PFSK-1 (cell line): ENCODE measurements around the gene DAAM1.

Experiments
- FOXP2 ChIP-seq: optimal IDR thresholded peaks from 2 replicates; pipeline ENCODE3; 2011; ENCODE audit warnings: borderline replicate concordance, control low read depth, inconsistent platforms; ENCODE audit not compliant: insufficient read depth; ENCODE audit errors: extremely low read length, extremely low read depth
- POLR2AphosphoS5 ChIP-seq: IDR thresholded peaks from 2 replicates; pipeline ENCODE4 v1.6.1; 2012; ENCODE audit warnings: low read depth, mild to moderate bottlenecking, control low read depth, low read length, moderate library complexity
- REST ChIP-seq, 2 experiments: IDR thresholded peaks; 2 replicates each; pipeline versions ENCODE4 v1.6.1 to v1.8.0; 2011 to 2012; ENCODE audit warnings: low read depth in 2 of 2, low read length in 2 of 2, control low read depth in 1 of 2, inconsistent platforms in 1 of 2, mild to moderate bottlenecking in 1 of 2, moderate library complexity in 1 of 2; ENCODE audit not compliant: insufficient read depth in 1 of 2
- SIN3A ChIP-seq: IDR thresholded peaks from 2 replicates; pipeline ENCODE4 v1.6.1; 2012; ENCODE audit warnings: mild to moderate bottlenecking, low read length, moderate library complexity, borderline replicate concordance; ENCODE audit not compliant: insufficient read depth
- TAF1 ChIP-seq: IDR thresholded peaks from 2 replicates; pipeline ENCODE4 v1.6.1; 2012; ENCODE audit warnings: low read length, control low read depth, borderline replicate concordance; ENCODE audit not compliant: insufficient read depth

The DAAM1 gene

GRCh38 chr14:59292921-59293534, 104.6 kb downstream of the DAAM1 start:
- TF ChIP-seq TAF1: no peak
- TF ChIP-seq POLR2AphosphoS5: no peak
- no peak for TF ChIP-seq FOXP2
- TF ChIP-seq SIN3A: no peak
- TF ChIP-seq REST (IDR thresholded peaks at IDR 0.05; ENCODE audit: insufficient read depth in 1 of 2, low read depth in 2 of 2, low read length in 2 of 2): no peak

GRCh38 chr14:59293935-59294661, 105.6 kb downstream of the DAAM1 start:
- TF ChIP-seq POLR2AphosphoS5 (no peak), TAF1 (no peak)

- no peak for TF ChIP-seq TAF1
- no peak for TF ChIP-seq FOXP2
- TF ChIP-seq POLR2AphosphoS5: no peak
- TF ChIP-seq REST (IDR thresholded peaks at IDR 0.05; ENCODE audit: insufficient read depth in 1 of 2, low read depth in 2 of 2, low read length in 2 of 2): no peak
- TF ChIP-seq SIN3A: no peak
Measured at GRCh38 chr14:59294662-59294992, 106.2 kb downstream of the DAAM1 start.

GRCh38 chr14:59295951-59296350, 107.5 kb downstream of the DAAM1 start:
- TF ChIP-seq SIN3A (no peak), POLR2AphosphoS5 (no peak), FOXP2 (no peak), REST (IDR thresholded peaks at IDR 0.05; ENCODE audit: insufficient read depth in 1 of 2, low read depth in 2 of 2, low read length in 2 of 2) (no peak), TAF1 (no peak)

GRCh38 chr14:59296508-59296907, 108.0 kb downstream of the DAAM1 start:
- no peak for TF ChIP-seq SIN3A
- TF ChIP-seq REST (IDR thresholded peaks at IDR 0.05; ENCODE audit: insufficient read depth in 1 of 2, low read depth in 2 of 2, low read length in 2 of 2): no peak
